Liver (tissue), 3 donors: ENCODE measurements around the gene PRPF19.

Experiments
- ATF3 ChIP-seq: IDR thresholded peaks from 2 replicates; pipeline ENCODE4 v1.6.1; 2016; ENCODE audit warnings: antibody characterized with exemption
- EGR1 ChIP-seq, 2 donors: IDR thresholded peaks; 2 replicates each; pipeline ENCODE4 v1.6.1; 2016 to 2018; ENCODE audit warnings: antibody characterized with exemption in 2 of 2, low read depth in 2 of 2
- FOXA1 ChIP-seq: IDR thresholded peaks from 2 replicates; pipeline ENCODE4 v1.6.1; 2016; ENCODE audit warnings: antibody characterized with exemption
- FOXA2 ChIP-seq: IDR thresholded peaks from 2 replicates; pipeline ENCODE4 v1.6.1; 2016; ENCODE audit warnings: antibody characterized with exemption
- GABPA ChIP-seq, 2 donors: IDR thresholded peaks in 1 of 2; conservative IDR thresholded peaks in 1 of 2; 2 replicates each; pipeline ENCODE4 v1.6.1; 2016; ENCODE audit warnings: antibody characterized with exemption in 2 of 2, mild to moderate bottlenecking in 1 of 2, moderate library complexity in 1 of 2
- HNF4G ChIP-seq: IDR thresholded peaks from 2 replicates; pipeline ENCODE4 v1.6.1; 2016; ENCODE audit warnings: antibody characterized with exemption
- NR2F2 ChIP-seq: IDR thresholded peaks from 2 replicates; pipeline ENCODE4 v1.6.1; 2016; ENCODE audit warnings: antibody characterized with exemption
- RAD21 ChIP-seq, 2 donors: IDR thresholded peaks; 2 replicates each; pipeline ENCODE4 v1.6.1; 2016; ENCODE audit warnings: antibody characterized with exemption in 2 of 2, mild to moderate bottlenecking in 2 of 2
- TAF1 ChIP-seq: conservative IDR thresholded peaks from 2 replicates; pipeline ENCODE4 v1.6.1; 2016; ENCODE audit warnings: antibody characterized with exemption, mild to moderate bottlenecking
- YY1 ChIP-seq: IDR thresholded peaks from 2 replicates; pipeline ENCODE4 v1.6.1; 2016; ENCODE audit warnings: antibody characterized with exemption, mild to moderate bottlenecking
- TF ChIP-seq, protein P1 (sequence below): fragments of 150-350 bp; IDR thresholded peaks from 2 replicates; pipeline ENCODE4 v1.5.1; 2017; ENCODE audit warnings: improper control_type of control experiment, low read depth, low read length; ENCODE audit not compliant: missing input control
- TF ChIP-seq, protein P2 (sequence below): IDR thresholded peaks from 2 replicates; pipeline ENCODE4 v1.6.1; 2016; ENCODE audit warnings: antibody characterized with exemption
- TF ChIP-seq, protein P3 (sequence below): IDR thresholded peaks from 2 replicates; pipeline ENCODE4 v1.6.1; 2016; ENCODE audit warnings: antibody characterized with exemption, mild to moderate bottlenecking
- TF ChIP-seq, protein P4 (sequence below): IDR thresholded peaks from 2 replicates; pipeline ENCODE4 v1.6.1; 2016; ENCODE audit warnings: antibody characterized with exemption
- donor health status: healthy.
- donor health status: healthy.

DNA sequence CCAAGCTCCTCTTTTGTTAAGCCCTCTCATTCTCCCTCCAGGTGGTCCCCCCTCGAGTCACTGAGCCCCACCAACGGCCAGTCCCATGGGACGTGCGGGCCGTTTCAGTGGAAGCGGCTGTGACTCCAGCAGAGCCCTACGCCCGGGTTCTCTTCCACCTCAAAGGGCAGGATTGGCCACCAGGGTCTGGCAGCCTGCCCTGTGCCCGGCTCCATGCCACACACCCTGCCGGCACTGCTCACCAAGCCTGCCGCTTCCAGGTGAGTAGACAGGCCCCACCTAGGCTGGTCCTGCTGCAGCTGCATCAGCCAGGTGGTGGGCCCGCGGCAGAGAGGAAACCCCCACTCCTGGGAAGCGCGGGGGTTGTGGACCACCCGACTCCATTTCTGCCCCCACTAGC lies 21.2 kb upstream of the PRPF19 start:
- TF ChIP-seq, protein P1, sequence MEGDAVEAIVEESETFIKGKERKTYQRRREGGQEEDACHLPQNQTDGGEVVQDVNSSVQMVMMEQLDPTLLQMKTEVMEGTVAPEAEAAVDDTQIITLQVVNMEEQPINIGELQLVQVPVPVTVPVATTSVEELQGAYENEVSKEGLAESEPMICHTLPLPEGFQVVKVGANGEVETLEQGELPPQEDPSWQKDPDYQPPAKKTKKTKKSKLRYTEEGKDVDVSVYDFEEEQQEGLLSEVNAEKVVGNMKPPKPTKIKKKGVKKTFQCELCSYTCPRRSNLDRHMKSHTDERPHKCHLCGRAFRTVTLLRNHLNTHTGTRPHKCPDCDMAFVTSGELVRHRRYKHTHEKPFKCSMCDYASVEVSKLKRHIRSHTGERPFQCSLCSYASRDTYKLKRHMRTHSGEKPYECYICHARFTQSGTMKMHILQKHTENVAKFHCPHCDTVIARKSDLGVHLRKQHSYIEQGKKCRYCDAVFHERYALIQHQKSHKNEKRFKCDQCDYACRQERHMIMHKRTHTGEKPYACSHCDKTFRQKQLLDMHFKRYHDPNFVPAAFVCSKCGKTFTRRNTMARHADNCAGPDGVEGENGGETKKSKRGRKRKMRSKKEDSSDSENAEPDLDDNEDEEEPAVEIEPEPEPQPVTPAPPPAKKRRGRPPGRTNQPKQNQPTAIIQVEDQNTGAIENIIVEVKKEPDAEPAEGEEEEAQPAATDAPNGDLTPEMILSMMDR = no peak
- TF ChIP-seq RAD21 (IDR thresholded peaks at IDR 0.05) (no peak), TAF1 (no peak), NR2F2 (no peak), HNF4G (no peak), FOXA1 (no peak), YY1 (no peak), GABPA (IDR thresholded peaks at IDR 0.05 in 1 of 2, conservative IDR thresholded peaks at IDR 0.05 in 1 of 2) (no peak), FOXA2 (no peak), ATF3 (no peak), EGR1 (IDR thresholded peaks at IDR 0.05; ENCODE audit: low read depth in 2 of 2) (no peak)
- TF ChIP-seq, protein P2, sequence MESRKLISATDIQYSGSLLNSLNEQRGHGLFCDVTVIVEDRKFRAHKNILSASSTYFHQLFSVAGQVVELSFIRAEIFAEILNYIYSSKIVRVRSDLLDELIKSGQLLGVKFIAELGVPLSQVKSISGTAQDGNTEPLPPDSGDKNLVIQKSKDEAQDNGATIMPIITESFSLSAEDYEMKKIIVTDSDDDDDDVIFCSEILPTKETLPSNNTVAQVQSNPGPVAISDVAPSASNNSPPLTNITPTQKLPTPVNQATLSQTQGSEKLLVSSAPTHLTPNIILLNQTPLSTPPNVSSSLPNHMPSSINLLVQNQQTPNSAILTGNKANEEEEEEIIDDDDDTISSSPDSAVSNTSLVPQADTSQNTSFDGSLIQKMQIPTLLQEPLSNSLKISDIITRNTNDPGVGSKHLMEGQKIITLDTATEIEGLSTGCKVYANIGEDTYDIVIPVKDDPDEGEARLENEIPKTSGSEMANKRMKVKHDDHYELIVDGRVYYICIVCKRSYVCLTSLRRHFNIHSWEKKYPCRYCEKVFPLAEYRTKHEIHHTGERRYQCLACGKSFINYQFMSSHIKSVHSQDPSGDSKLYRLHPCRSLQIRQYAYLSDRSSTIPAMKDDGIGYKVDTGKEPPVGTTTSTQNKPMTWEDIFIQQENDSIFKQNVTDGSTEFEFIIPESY = no peak
- TF ChIP-seq, protein P3, sequence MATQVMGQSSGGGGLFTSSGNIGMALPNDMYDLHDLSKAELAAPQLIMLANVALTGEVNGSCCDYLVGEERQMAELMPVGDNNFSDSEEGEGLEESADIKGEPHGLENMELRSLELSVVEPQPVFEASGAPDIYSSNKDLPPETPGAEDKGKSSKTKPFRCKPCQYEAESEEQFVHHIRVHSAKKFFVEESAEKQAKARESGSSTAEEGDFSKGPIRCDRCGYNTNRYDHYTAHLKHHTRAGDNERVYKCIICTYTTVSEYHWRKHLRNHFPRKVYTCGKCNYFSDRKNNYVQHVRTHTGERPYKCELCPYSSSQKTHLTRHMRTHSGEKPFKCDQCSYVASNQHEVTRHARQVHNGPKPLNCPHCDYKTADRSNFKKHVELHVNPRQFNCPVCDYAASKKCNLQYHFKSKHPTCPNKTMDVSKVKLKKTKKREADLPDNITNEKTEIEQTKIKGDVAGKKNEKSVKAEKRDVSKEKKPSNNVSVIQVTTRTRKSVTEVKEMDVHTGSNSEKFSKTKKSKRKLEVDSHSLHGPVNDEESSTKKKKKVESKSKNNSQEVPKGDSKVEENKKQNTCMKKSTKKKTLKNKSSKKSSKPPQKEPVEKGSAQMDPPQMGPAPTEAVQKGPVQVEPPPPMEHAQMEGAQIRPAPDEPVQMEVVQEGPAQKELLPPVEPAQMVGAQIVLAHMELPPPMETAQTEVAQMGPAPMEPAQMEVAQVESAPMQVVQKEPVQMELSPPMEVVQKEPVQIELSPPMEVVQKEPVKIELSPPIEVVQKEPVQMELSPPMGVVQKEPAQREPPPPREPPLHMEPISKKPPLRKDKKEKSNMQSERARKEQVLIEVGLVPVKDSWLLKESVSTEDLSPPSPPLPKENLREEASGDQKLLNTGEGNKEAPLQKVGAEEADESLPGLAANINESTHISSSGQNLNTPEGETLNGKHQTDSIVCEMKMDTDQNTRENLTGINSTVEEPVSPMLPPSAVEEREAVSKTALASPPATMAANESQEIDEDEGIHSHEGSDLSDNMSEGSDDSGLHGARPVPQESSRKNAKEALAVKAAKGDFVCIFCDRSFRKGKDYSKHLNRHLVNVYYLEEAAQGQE = no peak
- TF ChIP-seq, protein P4, sequence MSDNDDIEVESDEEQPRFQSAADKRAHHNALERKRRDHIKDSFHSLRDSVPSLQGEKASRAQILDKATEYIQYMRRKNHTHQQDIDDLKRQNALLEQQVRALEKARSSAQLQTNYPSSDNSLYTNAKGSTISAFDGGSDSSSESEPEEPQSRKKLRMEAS = no peak
